Activated CD4-positive, alpha-beta T cell treated with anti-CD3 and anti-CD28 coated beads, Interleukin-2, amount 50 U/mL, for 16 hours (primary cell): ENCODE data around the gene GDF11.
A peak's percentile ranks its signal among the peaks of the same experiment; 100 is the strongest.

ENCODE experiments used
- DNase-seq: peaks from one replicate; pipeline ENCODE4 v3.0.0-alpha.2; 2020

The GDF11 gene

DNA sequence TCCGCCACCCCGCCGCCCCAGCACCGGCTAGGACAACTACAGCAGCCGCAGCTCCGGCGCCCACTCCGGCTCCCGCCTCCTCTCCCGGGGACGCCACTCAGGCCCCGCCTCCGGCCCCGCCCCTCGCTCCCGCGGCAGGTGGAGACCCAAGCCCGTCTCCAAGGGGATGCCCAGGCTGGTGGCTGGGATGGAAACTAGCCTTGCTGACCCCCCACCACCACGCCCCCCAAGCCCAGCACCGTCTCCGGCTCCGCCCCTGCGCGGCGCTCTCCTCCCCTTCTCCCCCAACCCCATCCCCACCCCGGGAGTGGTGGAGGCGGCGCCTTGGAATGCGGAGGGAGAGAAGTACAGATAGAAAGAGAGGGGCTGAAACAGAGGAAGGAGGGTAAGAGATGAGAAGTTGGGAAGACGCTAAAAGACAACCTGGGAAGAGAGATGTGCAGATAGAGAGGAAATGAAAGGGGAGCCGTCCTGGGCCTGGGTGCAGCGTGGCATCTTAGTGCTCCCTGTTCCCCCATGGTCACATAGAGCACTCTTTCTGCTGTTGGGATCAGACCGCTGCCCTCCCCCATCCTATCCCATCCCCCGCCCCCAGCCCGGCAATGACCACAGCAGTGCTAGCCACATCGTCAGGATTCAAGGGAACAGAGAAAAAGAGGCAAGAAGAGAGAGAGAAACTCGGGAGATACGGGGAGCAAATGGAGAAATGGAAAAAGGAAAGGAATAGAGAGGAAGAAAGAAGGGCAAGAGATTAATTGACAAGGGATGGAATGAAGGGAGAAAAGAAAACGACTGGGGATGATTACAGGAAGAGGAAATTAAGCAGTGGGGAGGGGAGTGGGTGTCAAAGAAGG, 34.9 kb upstream of the GDF11 start, which contains the start of gene ITGA7:
ITGA7 (minus strand) TSS at position 64 of the 854 bp plus-strand sequence. CDS start 222 bp downstream, outside the sequence.
- DNase-seq, result no peak

DNA sequence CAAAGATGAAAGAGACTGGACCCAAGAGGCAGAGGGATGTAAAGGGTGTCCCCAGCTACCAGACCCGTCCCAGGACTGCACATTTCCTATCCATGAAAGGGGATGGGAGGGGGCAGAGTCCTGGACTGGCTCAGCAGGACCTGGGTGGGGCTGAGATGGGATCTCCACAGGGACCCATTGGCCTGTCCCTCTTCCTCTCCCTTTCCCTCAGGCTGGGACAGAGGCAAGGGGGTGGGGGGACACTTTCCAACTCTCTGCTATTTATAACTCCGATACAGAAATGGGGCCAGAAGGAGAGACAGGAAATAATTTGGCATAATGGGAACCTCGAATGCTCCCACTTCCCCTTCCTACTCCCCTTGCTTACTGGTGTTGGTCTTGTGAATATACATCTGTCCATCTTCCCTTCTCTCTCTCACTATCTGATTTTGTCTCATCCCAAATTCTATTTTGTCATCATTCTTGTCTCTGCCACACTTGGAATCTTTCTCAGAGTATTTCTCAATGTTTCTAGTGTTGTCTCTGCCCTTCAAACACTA, 34.2 kb upstream of the GDF11 start:
- no peak for DNase-seq

DNA sequence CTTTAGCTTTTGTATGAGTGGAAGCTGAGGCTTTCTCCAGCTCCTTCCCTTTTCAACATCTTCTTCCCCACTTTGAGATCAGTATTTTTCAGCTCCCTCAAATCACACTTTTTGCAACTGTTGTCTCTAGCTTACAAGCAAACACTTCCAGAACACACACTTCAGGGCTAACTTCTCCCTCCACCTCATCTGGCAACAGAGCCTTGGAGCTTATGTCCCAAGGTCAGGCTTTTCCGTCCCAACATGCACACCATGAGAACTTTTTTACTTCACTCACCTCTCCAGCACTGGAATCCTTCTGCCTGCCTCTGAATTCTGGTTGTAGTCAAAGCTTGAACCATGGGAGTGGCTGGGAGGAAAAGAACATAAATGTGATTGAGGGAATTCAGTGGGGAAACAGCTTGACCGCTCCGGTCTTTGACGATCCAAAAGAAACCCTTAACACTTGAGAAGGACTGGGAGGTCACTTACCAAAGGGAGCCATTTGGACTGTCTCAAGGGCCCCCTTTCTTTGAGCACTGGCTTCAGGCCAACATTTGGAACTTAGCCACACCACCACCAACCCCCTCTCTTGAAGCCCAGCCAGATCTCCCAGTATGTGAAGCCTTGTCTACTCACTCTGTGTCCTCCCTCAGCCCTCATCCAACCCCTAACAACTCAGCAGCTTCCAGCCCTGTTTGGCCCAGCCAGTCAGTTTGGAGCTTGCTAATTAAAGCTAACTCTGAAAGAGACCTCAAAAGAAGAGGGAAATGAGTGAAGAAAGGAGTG, 31.0 kb upstream of the GDF11 start:
- no peak for DNase-seq

DNA sequence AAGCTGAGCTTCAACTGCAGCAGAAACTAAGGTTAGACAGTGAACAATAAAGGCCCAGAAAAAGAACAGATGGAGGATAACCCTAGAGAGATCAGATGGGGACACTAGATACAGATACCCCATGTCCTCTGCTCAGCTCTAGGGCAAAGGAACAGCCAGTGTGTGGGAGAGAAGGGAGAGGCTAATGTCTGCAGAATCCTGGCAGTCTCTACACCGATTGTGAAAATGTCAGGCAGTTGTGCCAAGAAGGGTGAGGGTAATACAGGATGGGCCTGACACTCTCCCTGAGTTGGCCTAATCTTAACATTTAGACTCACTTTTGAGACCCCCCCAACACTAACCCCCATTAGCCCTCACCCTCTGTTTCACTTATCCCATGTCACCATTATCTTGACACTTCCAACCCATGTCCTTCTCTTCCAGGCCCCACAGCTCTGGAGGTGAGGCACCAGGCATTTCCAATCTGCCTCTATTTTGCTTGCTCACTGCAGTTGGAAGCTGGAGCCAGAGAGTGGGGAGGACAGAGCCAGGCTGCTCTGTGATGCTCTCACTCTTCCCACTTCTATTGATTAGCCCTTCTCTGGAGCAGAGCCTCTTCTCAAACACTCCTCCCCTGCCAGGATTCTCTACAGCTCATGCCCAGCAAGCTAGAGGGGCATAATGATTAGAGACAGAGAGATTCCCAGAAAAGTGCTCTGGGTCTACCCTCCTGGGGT, 30.1 kb upstream of the GDF11 start:
- DNase-seq, result no peak

DNA sequence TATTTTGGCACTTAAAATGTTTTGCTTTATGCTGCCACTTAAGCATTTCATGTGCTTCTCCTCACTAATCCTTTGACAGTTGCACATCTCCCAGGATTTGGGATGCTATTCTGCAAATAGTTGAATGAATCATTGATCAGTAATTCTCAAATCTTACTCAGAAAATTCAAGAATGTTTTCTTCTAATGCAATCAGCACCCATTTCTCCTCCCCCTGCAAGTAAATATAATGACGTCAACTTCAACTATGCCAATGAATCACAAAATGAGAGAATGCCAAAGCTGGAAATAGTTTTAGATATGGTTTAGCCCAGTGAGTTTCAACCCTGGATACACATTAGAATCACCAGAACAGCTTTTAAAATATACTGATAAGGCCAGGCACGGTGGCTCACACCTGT, 29.2 kb upstream of the GDF11 start:
- no peak for DNase-seq

DNA sequence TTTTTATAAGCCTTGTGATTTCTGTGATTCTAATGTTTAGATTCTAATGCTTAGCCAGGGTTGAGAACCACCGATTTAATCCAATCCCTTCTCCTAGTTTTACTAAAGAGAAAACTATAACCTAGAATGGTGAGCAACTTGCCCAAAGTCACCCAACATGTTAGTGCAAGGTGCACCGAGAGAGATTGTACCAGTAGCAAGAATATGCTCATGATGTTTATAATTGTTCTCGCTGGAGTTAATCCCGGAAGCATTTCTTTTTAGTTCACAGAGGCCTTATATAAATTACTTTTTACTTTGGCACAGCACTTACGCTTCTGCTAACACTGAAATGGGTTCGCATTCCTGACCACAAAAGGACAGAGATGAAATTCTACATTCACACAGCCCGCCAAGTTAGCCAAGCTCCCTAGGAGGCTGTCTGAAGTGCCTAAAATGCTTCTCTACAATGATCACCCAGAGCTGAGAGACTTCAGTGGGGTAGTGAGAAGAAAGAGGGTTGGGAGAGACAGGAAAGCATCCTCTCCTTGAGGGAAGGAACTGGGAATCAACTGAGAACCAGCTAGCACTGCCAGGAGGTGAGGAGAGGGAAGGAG, 27.7 kb upstream of the GDF11 start:
- DNase-seq, result no peak

DNA sequence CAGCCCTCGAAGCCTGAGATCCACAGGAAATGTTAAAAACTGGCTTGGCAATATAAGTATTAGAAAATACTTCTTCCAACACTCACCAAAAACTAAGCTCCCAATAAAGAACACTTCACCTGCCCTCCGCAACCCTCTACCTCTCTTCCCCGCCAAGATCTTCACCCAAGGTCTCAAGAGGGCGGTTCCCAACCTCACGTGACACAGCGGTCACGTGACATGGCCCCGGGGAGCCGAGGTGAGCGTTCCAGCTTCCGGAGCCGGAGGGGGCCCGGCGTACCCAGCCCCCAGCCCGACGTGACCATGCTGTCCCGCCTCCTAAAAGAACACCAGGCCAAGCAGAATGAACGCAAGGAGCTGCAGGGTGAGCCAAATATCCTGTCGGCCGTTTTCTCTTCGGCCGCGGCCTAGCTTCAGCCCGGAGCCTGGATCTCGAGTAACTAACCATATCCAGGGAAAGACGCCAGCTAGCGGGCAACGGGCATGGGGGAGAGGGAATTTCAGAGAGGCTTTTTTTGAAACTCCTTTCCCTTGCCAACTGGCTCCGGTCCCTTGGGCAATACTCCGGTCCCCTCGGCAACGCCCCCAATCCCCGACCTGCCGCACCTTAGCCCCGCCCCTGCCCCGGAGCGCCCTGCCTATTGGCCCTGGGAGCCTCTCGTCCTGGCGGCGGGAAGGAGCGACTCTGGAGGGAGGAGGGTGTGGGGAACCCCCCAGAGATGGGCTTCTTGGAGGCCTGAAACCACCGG, 26.9 kb upstream of the GDF11 start, which contains the start of gene BLOC1S1:
BLOC1S1 (plus strand) TSS at position 214 of the 749 bp plus-strand sequence; CDS start at position 220, 6 bp downstream.
- DNase-seq, result peak; percentile 96

DNA sequence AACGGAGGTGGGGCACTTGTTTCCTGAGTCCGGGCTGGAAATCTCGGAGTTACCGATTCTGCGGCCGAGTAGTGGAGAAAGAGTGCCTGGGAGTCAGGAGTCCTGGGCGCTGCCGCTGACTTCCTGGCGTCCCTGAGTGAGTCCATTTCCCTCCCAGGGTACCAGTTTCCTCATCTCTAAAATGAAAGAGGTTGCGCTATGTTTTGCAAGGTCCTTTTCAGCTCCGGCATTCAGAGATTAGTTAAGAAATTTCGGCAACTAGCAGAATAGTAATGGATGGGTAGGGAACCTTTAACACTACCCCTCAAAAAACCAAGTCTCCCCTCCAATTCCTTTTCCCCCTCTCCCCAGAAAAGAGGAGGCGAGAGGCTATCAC, 26.4 kb upstream of the GDF11 start:
- DNase-seq, result no peak

DNA sequence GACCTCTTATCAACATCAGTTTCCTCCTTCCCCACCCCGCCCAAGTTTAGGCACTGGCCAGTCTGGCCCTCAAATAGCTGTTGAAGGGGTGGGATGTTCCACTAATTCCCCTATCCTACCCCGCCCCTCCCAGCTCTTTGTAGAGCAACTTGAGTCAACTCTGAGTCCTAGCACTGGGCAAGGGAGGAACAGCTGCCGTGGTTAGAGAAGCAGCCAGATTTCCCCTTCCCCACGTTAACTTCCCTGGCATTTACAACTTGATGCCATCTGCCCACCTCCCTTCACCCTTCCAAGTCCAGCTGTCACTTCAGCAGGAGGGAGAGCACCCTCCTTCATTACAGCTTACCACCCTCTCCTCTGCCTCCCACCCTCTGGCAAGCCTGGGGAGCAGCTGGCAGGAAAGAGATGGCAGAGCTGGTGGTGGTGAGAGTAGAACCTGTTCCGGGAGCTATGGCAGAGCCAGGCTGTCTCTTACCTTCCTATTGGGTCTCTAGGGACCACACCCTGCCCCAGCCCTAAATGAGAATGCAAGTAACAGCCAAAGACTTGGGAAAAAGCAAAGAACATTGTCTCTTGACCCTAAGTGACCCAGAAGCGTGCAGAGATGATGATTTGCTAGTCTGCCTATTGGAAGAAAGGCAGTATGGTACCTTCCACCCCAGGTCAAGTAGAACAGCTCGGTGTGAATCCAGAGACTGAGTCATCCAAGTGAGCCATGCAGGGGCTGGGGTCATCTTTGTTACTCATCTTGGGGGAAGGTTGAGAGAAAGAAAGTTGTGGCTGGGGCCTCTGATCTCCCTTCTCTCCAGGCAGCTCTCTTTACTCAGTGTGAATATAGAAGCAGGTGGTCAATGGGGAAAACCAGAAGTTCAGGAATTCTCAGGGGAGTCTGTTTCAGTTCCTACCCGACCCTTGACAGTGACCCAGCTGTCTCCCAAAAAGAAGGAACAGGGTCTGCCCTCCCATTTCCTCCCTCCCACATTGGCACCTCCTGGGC, 25.6 kb upstream of the GDF11 start:
- DNase-seq, result peak; percentile 39

DNA sequence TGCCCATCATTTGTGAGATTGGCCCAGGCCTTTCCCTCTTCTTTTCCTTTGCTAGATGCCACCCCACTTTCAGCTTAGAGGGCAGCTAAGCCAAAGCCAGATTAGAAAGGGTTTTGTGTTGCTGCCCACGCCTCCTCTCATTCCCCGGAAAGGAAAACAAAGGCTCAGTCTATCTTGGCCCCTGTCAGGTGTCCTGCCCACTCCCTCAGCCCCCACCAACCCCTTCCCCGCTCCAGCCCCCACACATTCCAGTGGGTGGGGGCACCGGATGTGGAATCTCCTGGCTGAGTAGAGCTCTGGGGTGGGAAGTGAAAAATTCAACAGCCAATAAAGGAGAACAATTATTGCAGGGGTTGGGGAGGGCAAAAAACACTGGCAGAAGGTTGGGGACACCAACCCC, 24.9 kb upstream of the GDF11 start:
- DNase-seq, result no peak

DNA sequence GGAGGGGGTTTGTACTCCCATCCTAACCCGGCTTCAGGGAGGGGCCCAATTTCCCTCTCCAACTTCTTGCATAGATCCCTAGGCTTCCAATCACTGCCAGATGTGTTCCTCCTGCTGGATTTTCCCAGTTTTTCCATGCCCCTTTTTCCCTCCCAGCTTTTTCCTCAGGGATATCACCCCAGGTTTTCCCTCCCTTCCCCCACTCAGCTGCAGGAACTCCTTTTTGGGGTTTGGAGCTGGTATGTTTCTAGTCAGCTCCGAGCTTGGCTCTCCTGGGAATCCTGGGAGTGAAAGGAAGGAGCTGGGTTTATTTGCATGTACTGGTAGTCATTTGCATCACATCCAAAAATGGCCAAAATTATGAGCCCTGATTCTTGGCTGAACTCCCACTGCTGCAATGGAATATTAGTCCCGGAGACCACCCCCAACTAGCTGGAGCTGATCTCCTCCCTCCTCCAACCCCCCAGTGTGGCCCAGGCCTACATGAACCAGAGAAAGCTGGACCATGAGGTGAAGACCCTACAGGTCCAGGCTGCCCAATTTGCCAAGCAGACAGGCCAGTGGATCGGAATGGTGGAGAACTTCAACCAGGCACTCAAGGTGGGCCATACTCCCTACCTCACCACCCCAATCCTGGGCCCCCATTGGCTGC, 24.2 kb upstream of the GDF11 start:
- DNase-seq, result no peak

DNA sequence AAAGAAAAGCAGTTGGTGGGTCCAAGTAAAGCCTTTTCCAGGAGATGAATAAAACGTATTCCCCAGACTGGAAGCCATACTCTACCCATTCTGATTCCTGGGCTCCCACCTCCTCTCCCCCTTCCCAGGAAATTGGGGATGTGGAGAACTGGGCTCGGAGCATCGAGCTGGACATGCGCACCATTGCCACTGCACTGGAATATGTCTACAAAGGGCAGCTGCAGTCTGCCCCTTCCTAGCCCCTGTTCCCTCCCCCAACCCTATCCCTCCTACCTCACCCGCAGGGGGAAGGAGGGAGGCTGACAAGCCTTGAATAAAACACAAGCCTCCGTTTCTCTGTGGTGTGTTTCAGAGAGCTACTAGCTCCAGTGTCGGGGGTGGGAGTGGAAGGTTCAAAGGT, 23.6 kb upstream of the GDF11 start:
- no peak for DNase-seq

DNA sequence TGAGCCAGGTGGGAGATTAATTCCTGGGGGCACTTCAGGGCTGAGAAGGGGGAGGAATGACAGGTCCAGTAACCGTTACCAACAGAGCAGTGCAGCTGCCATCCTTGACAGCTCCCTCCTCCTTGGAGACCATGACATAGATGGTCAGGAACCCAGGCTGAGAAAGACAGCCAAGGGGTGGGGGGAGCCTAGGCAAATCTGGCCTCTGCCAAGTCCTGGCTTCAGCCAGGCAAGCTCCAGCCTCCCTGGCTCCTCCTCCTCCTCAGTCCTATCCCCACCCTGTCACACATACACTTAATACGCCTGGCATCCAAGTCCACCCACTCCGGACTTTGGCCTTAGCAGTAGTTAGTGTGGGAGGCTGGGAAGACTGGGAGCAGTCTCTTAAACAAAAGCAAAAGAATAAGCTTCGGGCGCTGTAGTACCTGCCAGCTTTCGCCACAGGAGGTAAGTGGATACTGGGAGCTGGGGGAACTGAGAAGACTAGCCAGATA, 22.8 kb upstream of the GDF11 start, which contains the start of gene RDH5:
RDH5 (plus strand) TSS at position 323 of the 494 bp plus-strand sequence. CDS start 792 bp downstream, outside the sequence.
- DNase-seq, result no peak

DNA sequence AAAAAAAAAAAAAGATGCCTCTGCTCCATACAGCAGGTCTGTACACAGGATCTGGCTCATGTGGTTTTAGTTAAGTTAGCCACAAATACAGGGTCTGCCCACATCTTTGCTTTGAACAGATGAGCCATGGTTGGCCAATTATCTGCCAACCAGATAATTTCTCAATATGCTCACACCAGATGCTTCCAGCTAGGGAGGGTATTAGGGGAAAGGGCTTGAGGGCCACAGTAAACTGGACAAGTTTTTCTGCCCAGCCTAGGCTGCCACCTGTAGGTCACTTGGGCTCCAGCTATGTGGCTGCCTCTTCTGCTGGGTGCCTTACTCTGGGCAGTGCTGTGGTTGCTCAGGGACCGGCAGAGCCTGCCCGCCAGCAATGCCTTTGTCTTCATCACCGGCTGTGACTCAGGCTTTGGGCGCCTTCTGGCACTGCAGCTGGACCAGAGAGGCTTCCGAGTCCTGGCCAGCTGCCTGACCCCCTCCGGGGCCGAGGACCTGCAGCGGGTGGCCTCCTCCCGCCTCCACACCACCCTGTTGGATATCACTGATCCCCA, 22.0 kb upstream of the GDF11 start:
- DNase-seq, result no peak

DNA sequence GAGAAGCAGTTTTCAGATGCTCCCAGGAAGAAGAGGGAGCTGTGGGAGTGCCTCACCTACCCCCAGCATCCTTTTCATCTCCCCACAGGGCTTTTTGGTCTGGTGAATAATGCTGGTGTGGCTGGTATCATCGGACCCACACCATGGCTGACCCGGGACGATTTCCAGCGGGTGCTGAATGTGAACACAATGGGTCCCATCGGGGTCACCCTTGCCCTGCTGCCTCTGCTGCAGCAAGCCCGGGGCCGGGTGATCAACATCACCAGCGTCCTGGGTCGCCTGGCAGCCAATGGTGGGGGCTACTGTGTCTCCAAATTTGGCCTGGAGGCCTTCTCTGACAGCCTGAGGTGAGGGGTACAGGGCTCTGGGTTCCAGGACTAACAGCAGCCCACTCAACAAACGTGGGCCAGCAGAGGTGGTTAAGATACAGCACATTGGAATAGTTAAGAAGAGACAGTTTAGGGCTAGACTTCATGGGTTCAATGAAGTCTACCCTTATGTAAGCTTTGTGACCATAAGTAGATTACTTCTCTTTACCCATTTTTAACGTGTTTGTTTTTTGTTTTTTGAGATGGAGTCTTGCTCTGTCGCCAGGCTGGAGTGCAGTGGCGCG, 21.2 kb upstream of the GDF11 start:
- DNase-seq, result no peak

DNA sequence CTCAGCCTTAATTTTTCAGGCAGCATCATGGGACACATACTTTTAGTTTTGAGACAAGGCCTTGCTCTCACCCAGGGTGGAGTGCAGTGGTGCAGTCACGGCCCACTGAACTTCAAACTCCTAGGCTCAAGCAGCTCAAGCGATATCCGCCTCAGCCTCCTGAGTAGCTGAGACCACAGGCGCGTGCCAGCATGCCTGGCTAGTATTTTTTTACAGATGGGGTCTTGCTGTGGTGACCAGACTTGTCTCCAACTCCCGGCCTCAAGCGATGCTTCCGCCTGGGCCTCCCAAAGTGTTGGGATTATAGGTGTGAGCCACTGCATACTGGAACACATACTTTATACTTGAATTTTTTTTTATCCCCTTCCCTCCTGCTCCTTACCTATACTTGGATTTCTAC, 20.0 kb upstream of the GDF11 start:
- no peak for DNase-seq

DNA sequence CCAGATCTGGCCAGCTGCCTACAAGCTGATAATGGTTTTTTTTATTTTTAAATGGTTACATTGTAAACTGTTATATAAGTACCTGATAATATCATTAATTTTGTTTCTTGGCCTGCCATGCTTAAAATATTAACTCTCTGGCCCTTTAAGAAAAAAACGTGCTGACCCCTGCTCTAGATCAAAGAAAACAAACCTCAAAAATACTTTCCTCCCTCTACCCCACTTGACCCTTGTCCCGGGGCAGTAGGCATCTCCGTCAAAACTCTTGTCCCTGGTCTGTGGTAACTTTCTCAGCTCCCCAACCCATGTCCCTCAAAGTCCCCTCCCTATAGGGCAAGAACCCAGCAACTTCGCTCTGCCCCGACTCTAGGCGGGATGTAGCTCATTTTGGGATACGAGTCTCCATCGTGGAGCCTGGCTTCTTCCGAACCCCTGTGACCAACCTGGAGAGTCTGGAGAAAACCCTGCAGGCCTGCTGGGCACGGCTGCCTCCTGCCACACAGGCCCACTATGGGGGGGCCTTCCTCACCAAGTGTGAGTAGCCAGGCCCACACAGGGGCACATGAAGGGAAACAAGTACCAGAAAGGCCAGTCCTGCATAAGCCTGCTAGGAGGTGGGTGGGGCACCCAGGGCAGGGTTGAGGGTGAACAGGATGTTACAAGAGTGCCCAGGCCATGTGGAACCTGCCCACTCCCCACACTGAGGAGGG, 19.3 kb upstream of the GDF11 start:
- no peak for DNase-seq
